OCI-LY7 (cell line): ENCODE data around the gene GANAB.

Experiments used
- CTCF ChIP-seq: fragments of 200-600 bp; sonication (generic); conservative IDR thresholded peaks from 2 replicates; pipeline ENCODE4 v1.5.1; 2014; ENCODE audit warnings: mild to moderate bottlenecking, antibody characterized with exemption, low read length, moderate library complexity, mixed read lengths
- EZH2phosphoT487 ChIP-seq: fragments of 200-600 bp; sonication (generic); IDR thresholded peaks from 2 replicates; pipeline ENCODE4 v1.6.1; 2018; ENCODE audit warnings: low read depth, borderline replicate concordance, mild to moderate bottlenecking, mixed run types, antibody characterized with exemption, low read length, moderate library complexity, mixed read lengths

GRCh38 chr11:62664405-62665074 lies 18.1 kb upstream of the GANAB start:
- TF ChIP-seq CTCF (no peak), EZH2phosphoT487 (no peak)
